ENCODE results near the gene ZNF334. TPM values are rescaled to one million over a fixed set of nuclear protein-coding genes. Genes with fewer than 3 reads are reported as not detected.
A peak's percentile ranks its signal among the peaks of the same experiment; 100 is the strongest.

The ZNF334 gene
- total RNA-seq, 2 experiments from 2014 or later, result not detected

- Histone ChIP-seq H3K4me2 (ENCODE audit: low read length) (no peak overlapping the region), H3K4me3 (ENCODE audit: low read depth, low read length, poor library complexity, severe bottlenecking) (no peak overlapping the region), H2AFZ (ENCODE audit: low read length) (no peak overlapping the region), H3K27ac (ENCODE audit: low read depth, low read length, poor library complexity, severe bottlenecking) (no peak overlapping the region), H3K9me3 (ENCODE audit: low read length) (no peaks in the 10 kb centered on the region), H3K4me1 (ENCODE audit: insufficient read depth, low read length, poor library complexity, severe bottlenecking) (no peaks in the 10 kb centered on the region), H3K79me2 (ENCODE audit: insufficient read depth, low read depth, low read length) (no peaks in the 10 kb centered on the region), H4K20me1 (ENCODE audit: insufficient read depth, low read length) (no peaks in the 10 kb centered on the region), H3K36me3 (ENCODE audit: insufficient read depth, low read length) (no peaks in the 10 kb centered on the region), H3K9me2 (ENCODE audit: insufficient read depth, low read length) (no peaks in the 10 kb centered on the region)
- ChIA-PET CTCF (ENCODE audit: unreplicated experiment) (interaction anchor here (0.6 kb wide), 1 partner anchor 321 kb away, joined by 4 read pairs; no protein-coding TSS in a partner anchor), POLR2A (no interaction called here)
- intact Hi-C loops (cut with micrococcal nuclease; ENCODE audit: unreplicated experiment), result loop anchor here (1.0 kb wide), 1 partner anchor 160 kb away; no protein-coding TSS in a partner anchor
- peak; percentile 68 for TF ChIP-seq CTCF (conservative IDR thresholded peaks at IDR 0.05; ENCODE audit: low read length)
- no peak for TF ChIP-seq EZH2phosphoT487 (IDR thresholded peaks at IDR 0.05; ENCODE audit: borderline replicate concordance, low read depth, low read length)
- DNase-seq (ENCODE audit: low spot score), result peak; percentile 49
- no TSS peak for BruUV-seq (replicated peaks)
These were observed 7.7 kb upstream of the ZNF334 start for GRCh38 chr20:46520976-46521579.

DNA sequence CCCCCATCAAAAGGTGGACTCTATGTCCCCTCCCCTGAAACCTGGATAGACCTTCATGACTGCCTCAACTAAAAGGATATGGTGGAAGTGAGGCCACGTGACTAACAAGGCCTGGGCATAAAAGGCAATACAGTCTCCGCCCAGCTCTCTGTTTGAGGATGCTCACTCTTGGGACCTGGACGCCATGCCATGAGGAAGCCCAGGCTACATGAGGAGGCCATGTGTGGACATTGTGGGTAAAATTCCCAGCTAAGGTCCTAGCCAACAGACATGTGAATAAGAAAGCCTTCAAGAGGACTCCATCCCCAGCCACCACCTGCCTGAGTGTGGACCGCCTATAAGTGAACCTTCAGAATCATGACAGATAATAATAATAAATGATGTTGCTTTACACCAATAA is 7.2 kb upstream of the ZNF334 start:
- POLR2A ChIA-PET, result no interaction called here
- H4K20me1 ChIP-seq (ENCODE audit: insufficient read depth, low read length), result no peaks in the 10 kb centered on the region

More for the DNA sequence above, 7.2 kb upstream of the ZNF334 start:
- no peak overlapping the region for H3K4me3 ChIP-seq (ENCODE audit: low read depth, low read length, poor library complexity, severe bottlenecking)
- H3K36me3 ChIP-seq (ENCODE audit: insufficient read depth, low read length), result no peaks in the 10 kb centered on the region
- no peak overlapping the region for H2AFZ ChIP-seq (ENCODE audit: low read length)
- no TSS peak for BruUV-seq (replicated peaks)
- H3K79me2 ChIP-seq (ENCODE audit: insufficient read depth, low read depth, low read length), result no peaks in the 10 kb centered on the region
- intact Hi-C loops (cut with micrococcal nuclease; ENCODE audit: unreplicated experiment), result no loop called here
- no peak overlapping the region for H3K4me2 ChIP-seq (ENCODE audit: low read length)
- no peak for DNase-seq (ENCODE audit: low spot score)
- no peaks in the 10 kb centered on the region for H3K9me2 ChIP-seq (ENCODE audit: insufficient read depth, low read length)
- TF ChIP-seq EZH2phosphoT487 (IDR thresholded peaks at IDR 0.05; ENCODE audit: borderline replicate concordance, low read depth, low read length) (no peak), CTCF (conservative IDR thresholded peaks at IDR 0.05; ENCODE audit: low read length) (no peak)
- no peaks in the 10 kb centered on the region for H3K9me3 ChIP-seq (ENCODE audit: low read length)
- no peaks in the 10 kb centered on the region for H3K4me1 ChIP-seq (ENCODE audit: insufficient read depth, low read length, poor library complexity, severe bottlenecking)
- CTCF ChIA-PET (ENCODE audit: unreplicated experiment), result interaction anchor here (0.6 kb wide), 1 partner anchor 320 kb away, joined by 4 read pairs; no protein-coding TSS in a partner anchor
- H3K27ac ChIP-seq (ENCODE audit: low read depth, low read length, poor library complexity, severe bottlenecking), result no peak overlapping the region

Data from OCI-LY7 (cell line).